H1 (cell line): ENCODE measurements around the gene EDEM2. TPM values are rescaled to one million over a fixed set of nuclear protein-coding genes. Genes with fewer than 3 reads are reported as not detected.
"Not testable (repeated sequence)": the region's sequence is repeated elsewhere in the genome, so short reads cannot be mapped to it uniquely, and the experiment has no call there.

ENCODE experiments used
- CTCF ChIA-PET: fragments of 300-600 bp; sonication (Branson Sonifier 250); formaldehyde crosslinking; loops from one replicate; lab custom pipeline; 2021; ENCODE audit not compliant: partially characterized antibody; lab: Charles Lee
- POLR2A ChIA-PET: fragments of 300-600 bp; sonication (Branson Sonifier 250); formaldehyde crosslinking; loops from one replicate; lab custom pipeline; 2021; ENCODE audit warnings: inconsistent platforms; ENCODE audit not compliant: partially characterized antibody; lab: Charles Lee
- DNase-seq, 2 experiments: peaks; one replicate each; pipeline versions ENCODE4 v3.0.0 to v3.0.0-alpha.2; 2010 to 2022; ENCODE audit warnings: low spot score in 2 of 2, low read depth in 1 of 2, mixed read lengths in 1 of 2
- FAIRE-seq: peaks from 2 replicates; lab custom pipeline; 2011; peaks lifted over from hg19 to GRCh38; lab: Jason Lieb, UNC
- H2AFZ ChIP-seq: 2 replicates; pipeline ENCODE4 v1.8.1; 2012; ENCODE audit warnings: low read length, inconsistent platforms
- H2AK5ac ChIP-seq: 2 replicates; pipeline ENCODE4 v1.6.1; 2013; ENCODE audit warnings: low read depth, low read length
- H2BK120ac ChIP-seq: replicated peaks from 2 replicates; pipeline ENCODE3; 2013; ENCODE audit warnings: low read depth, low read length, inconsistent platforms
- H2BK12ac ChIP-seq: 2 replicates; pipeline ENCODE4 v1.6.1; 2013; ENCODE audit warnings: low read depth, low read length
- H2BK15ac ChIP-seq: 2 replicates; pipeline ENCODE4 v1.6.1; 2013; ENCODE audit warnings: low read length
- H2BK20ac ChIP-seq: 2 replicates; pipeline ENCODE4 v1.6.1; 2013; ENCODE audit warnings: low read length
- H2BK5ac ChIP-seq: 2 replicates; pipeline ENCODE4 v1.6.1; 2013; ENCODE audit warnings: low read depth, low read length
- H3K14ac ChIP-seq: 2 replicates; pipeline ENCODE4 v1.6.1; 2013; ENCODE audit warnings: inconsistent platforms; ENCODE audit not compliant: insufficient read length
- H3K18ac ChIP-seq: 2 replicates; pipeline ENCODE4 v1.6.1; 2013; ENCODE audit warnings: low read length; ENCODE audit errors: extremely low read depth
- H3K23ac ChIP-seq: 2 replicates; pipeline ENCODE4 v1.6.1; 2013; ENCODE audit warnings: inconsistent platforms; ENCODE audit not compliant: insufficient read length
- H3K23me2 ChIP-seq: 2 replicates; pipeline ENCODE4 v1.6.1; 2013; ENCODE audit warnings: low read depth, low read length
- H3K27ac ChIP-seq: 2 replicates; pipeline ENCODE4 v1.6.1; 2011; ENCODE audit warnings: low read depth, low read length, inconsistent platforms
- H3K27me3 ChIP-seq, 4 experiments: replicated peaks in 1 of 4; 1 replicate in 1 of 4; 2 replicates in 3 of 4; pipeline versions ENCODE4 v1.6.1 to v1.8.1; 2011 to 2013; ENCODE audit warnings: low read length in 3 of 4, mild to moderate bottlenecking in 3 of 4, inconsistent platforms in 2 of 4, mixed read lengths in 2 of 4, moderate library complexity in 1 of 4; ENCODE audit not compliant: control insufficient read depth in 3 of 4, insufficient read depth in 3 of 4; ENCODE audit errors: extremely low read depth in 1 of 4
- H3K36me3 ChIP-seq, 4 experiments: 2 replicates each; pipeline versions ENCODE4 v1.6.1 to v1.8.1; 2011 to 2013; ENCODE audit warnings: mild to moderate bottlenecking in 4 of 4, low read length in 3 of 4, moderate library complexity in 2 of 4, control low read depth in 1 of 4, inconsistent platforms in 1 of 4; ENCODE audit not compliant: insufficient read depth in 4 of 4, control insufficient read depth in 2 of 4
- H3K4ac ChIP-seq: replicated peaks from 2 replicates; pipeline ENCODE3; 2013; ENCODE audit warnings: low read length, low read depth, mixed read lengths, inconsistent platforms; ENCODE audit not compliant: insufficient read length
- H3K4me1 ChIP-seq, 4 experiments: replicated peaks in 1 of 4; 1 replicate in 1 of 4; 2 replicates in 3 of 4; pipeline versions ENCODE4 v1.6.1 to v1.8.1; 2011 to 2013; ENCODE audit warnings: low read length in 3 of 4, inconsistent platforms in 2 of 4, mixed read lengths in 1 of 4; ENCODE audit not compliant: insufficient read depth in 4 of 4, control insufficient read depth in 3 of 4
- H3K4me2 ChIP-seq, 2 experiments: 2 replicates each; pipeline versions ENCODE4 v1.6.1 to v1.8.1; 2011 to 2013; ENCODE audit warnings: low read depth in 2 of 2, low read length in 2 of 2, control low read depth in 1 of 2, inconsistent platforms in 1 of 2, mild to moderate bottlenecking in 1 of 2; ENCODE audit not compliant: insufficient read depth in 1 of 2
- H3K4me3 ChIP-seq, 4 experiments: fragments of 200-600, 300-600 bp in 1 of 4; sonication (generic), shearing (Covaris generic), sonication (Bioruptor Twin) in 1 of 4; 2 replicates each; pipeline versions ENCODE4 v1.5.1 to v1.8.1; 2011 to 2016; ENCODE audit warnings: low read length in 4 of 4, low read depth in 3 of 4, control low read depth in 2 of 4, inconsistent platforms in 2 of 4, mild to moderate bottlenecking in 2 of 4, mixed read lengths in 1 of 4, moderate library complexity in 1 of 4; ENCODE audit not compliant: insufficient read depth in 2 of 4; ENCODE audit errors: extremely low read depth in 1 of 4
- H3K56ac ChIP-seq: replicated peaks from 2 replicates; pipeline ENCODE3; 2013; ENCODE audit warnings: low read depth, mild to moderate bottlenecking, mixed read lengths, low read length, inconsistent platforms; ENCODE audit not compliant: insufficient read length
- H3K79me1 ChIP-seq: 2 replicates; pipeline ENCODE4 v1.6.1; 2013; ENCODE audit warnings: low read depth, low read length, control low read depth
- H3K79me2 ChIP-seq, 2 experiments: 2 replicates each; pipeline versions ENCODE4 v1.6.1 to v1.8.1; 2012 to 2013; ENCODE audit warnings: low read length in 2 of 2, mild to moderate bottlenecking in 2 of 2, inconsistent platforms in 1 of 2; ENCODE audit not compliant: insufficient read depth in 2 of 2, control insufficient read depth in 1 of 2
- H3K9ac ChIP-seq, 4 experiments: replicated peaks in 1 of 4; 1 replicate in 1 of 4; 2 replicates in 3 of 4; pipeline versions ENCODE4 v1.6.1 to v1.8.1; 2011 to 2013; ENCODE audit warnings: low read depth in 3 of 4, low read length in 3 of 4, control low read depth in 2 of 4, mild to moderate bottlenecking in 2 of 4, moderate library complexity in 2 of 4, inconsistent platforms in 1 of 4; ENCODE audit errors: extremely low read depth in 1 of 4
- H3K9me3 ChIP-seq, 2 experiments: 2 replicates each; pipeline versions ENCODE4 v1.6.1 to v1.8.1; 2012 to 2013; ENCODE audit warnings: mild to moderate bottlenecking in 2 of 2, moderate library complexity in 2 of 2, control low read depth in 1 of 2, inconsistent platforms in 1 of 2, low read depth in 1 of 2, low read length in 1 of 2, mixed read lengths in 1 of 2; ENCODE audit not compliant: insufficient read depth in 2 of 2
- H4K20me1 ChIP-seq, 2 experiments: replicated peaks in 1 of 2; 2 replicates each; pipeline versions ENCODE3 to v1.8.1; 2011 to 2013; ENCODE audit warnings: inconsistent platforms in 2 of 2, low read length in 2 of 2, mild to moderate bottlenecking in 1 of 2; ENCODE audit not compliant: insufficient read depth in 2 of 2, control insufficient read depth in 1 of 2
- H4K5ac ChIP-seq: 2 replicates; pipeline ENCODE4 v1.6.1; 2013; ENCODE audit warnings: low read length, low read depth, mixed read lengths, inconsistent platforms; ENCODE audit not compliant: insufficient read length
- H4K8ac ChIP-seq: 2 replicates; pipeline ENCODE4 v1.8.0; 2013; ENCODE audit warnings: mild to moderate bottlenecking, moderate library complexity, low read length, inconsistent platforms; ENCODE audit not compliant: insufficient read depth; ENCODE audit errors: extremely low read depth
- H4K91ac ChIP-seq: replicated peaks from 2 replicates; pipeline ENCODE3; 2013; ENCODE audit warnings: low read length, mixed read lengths, inconsistent platforms; ENCODE audit not compliant: insufficient read length
- WGBS, 2 experiments: shearing (Covaris generic) in 1 of 2; methylation state at CpG; one replicate each; pipeline versions ENCODE4 v1.1.6 to v1.1.7; 2013 to 2015; ENCODE audit warnings: low lambda C conversion rate in 2 of 2, mixed read lengths in 2 of 2, inconsistent platforms in 1 of 2, low coverage in 1 of 2, missing lambda C conversion rate in 1 of 2; ENCODE audit not compliant: insufficient replicate concordance in 2 of 2, insufficient coverage in 1 of 2, insufficient read length in 1 of 2; ENCODE audit errors: extremely low coverage in 1 of 2, missing lambda C conversion rate in 1 of 2; 5-methylcytosine and 5-hydroxymethylcytosine counted together
- polyA plus RNA-seq, 7 experiments: library from polyadenylated mRNA; depleted of rRNA in 3 of 7; stranded (reverse) in 5 of 7; unstranded in 2 of 7; fragments of >200 nt in 5 of 7; fragments of 200-250 nt in 2 of 7; gene quantifications; 1 replicate in 5 of 7; 2 replicates in 1 of 7; 4 replicates in 1 of 7; pipeline versions ENCODE4 v1.2.1 to v1.2.3, GENCODE V29; 2011 to 2013; ENCODE audit warnings: missing spikeins in 2 of 7, mixed read lengths in 2 of 7
- total RNA-seq: library from RNA; stranded (reverse); fragmentation: NEBNext Ultra II Directional; extraction: Animal tissue kit (Norgen Biotek cat#: 25700); gene quantifications from 2 replicates; pipeline ENCODE4 v1.2.1, GENCODE V29; 2021

The EDEM2 gene
- total and polyA plus RNA-seq, 2 of the 8 experiments (the other 6 are each of a cell fraction or from before 2014, with no cell fraction given), result 15.2 to 19.6 TPM

DNA sequence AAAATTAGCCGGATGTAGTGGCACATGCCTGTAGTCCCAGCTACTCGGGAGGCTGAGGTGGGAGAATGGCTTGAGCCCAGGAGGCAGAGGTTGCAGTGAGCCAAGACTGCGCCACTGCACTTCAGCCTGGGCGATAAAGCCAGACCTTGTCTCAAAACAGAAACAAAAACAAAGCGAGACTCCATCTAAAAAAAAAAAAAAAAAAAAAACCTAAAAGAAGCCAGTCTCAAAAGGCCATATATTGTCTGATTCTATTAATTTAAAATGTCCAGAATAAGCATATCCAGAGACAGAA, 66.8 kb downstream of the EDEM2 start:
- H3K23ac ChIP-seq, H3K23me2 ChIP-seq, H3K27me3 ChIP-seq, H2BK120ac ChIP-seq, H2BK5ac ChIP-seq, H2BK20ac ChIP-seq, H3K9ac ChIP-seq, H3K4me1 ChIP-seq, H3K4me2 ChIP-seq, H3K14ac ChIP-seq, H2AFZ ChIP-seq, DNase-seq, H3K79me1 ChIP-seq, H3K4ac ChIP-seq, H2BK12ac ChIP-seq, H3K4me3 ChIP-seq, POLR2A ChIA-PET, FAIRE-seq, H3K27ac ChIP-seq, H3K56ac ChIP-seq, H4K8ac ChIP-seq, H4K20me1 ChIP-seq, H2BK15ac ChIP-seq, H2AK5ac ChIP-seq, H3K18ac ChIP-seq, H4K5ac ChIP-seq, H4K91ac ChIP-seq: not testable (repeated sequence)
- CTCF ChIA-PET, result interaction anchor here (0.7 to 1.3 kb wide), 3 partner anchors 16 to 111 kb away, joined by 3 read pairs; no protein-coding TSS in a partner anchor
- 100% methylated on average over 4 of the region's 5 CpGs; no CpG with 5 or more reads in 1 of the 2 experiments for WGBS, 2 experiments
- peaks cover 10 to 17% of the 10 kb centered on the region in 2 experiments for H3K9me3 ChIP-seq
- peaks cover 5 to 20% (median 14%) of the 10 kb centered on the region in 4 experiments; a peak in 6 of 8 replicates for H3K36me3 ChIP-seq
- peaks cover 3 to 67% of the 10 kb centered on the region in 2 experiments; a peak in 3 of 4 replicates for H3K79me2 ChIP-seq
